Stimulated activated CD4-positive, alpha-beta T cell treated with anti-CD3 and anti-CD28 coated beads, Interleukin-1b, Interleukin-23, amount 100 ng/mL, for 4 hours (primary cell): ENCODE data around the gene YIPF3.

Experiments
- DNase-seq, 2 donors: peaks; one replicate each; pipeline ENCODE4 v3.0.0-alpha.2; 2020; ENCODE audit warnings: low read depth in 2 of 2

YIPF3 gene

GRCh38 chr6:43464337-43464736, 52.4 kb downstream of the YIPF3 start:
- no peak for DNase-seq

- no peak for DNase-seq
Measured at GRCh38 chr6:43461936-43462335, 54.8 kb downstream of the YIPF3 start.
